Stomach (tissue), 9 donors: ENCODE results near the gene MYO10. TPM values are rescaled to one million over a fixed set of nuclear protein-coding genes. Genes with fewer than 3 reads are reported as not detected.

Experiments
- DNase-seq, 2 donors: peaks; one replicate each; pipeline versions ENCODE4 v3.0.0 to v3.0.0-alpha.2; 2013 to 2019
- H3K27ac ChIP-seq, 5 donors: fragments of 200-600 bp in 4 of 5; sonication (generic) in 4 of 5; one replicate each; pipeline ENCODE4 v1.5.1; 2013 to 2019; ENCODE audit warnings: mild to moderate bottlenecking in 1 of 5, moderate library complexity in 1 of 5
- H3K27me3 ChIP-seq, 3 donors: fragments of 200-600 bp; sonication (generic); one replicate each; pipeline ENCODE4 v1.5.1; 2017 to 2019; ENCODE audit warnings: mixed run types in 1 of 3
- H3K36me3 ChIP-seq, 4 donors: fragments of 200-600 bp; sonication (generic); 1 replicate in 3 of 4; 2 replicates in 1 of 4; pipeline ENCODE4 v1.5.1; 2016 to 2019
- H3K4me1 ChIP-seq, 4 donors: fragments of 200-600 bp; sonication (generic); one replicate each; pipeline ENCODE4 v1.5.1; 2016 to 2019
- H3K4me3 ChIP-seq, 4 donors: fragments of 200-600 bp; sonication (generic) in 3 of 4; one replicate each; pipeline ENCODE4 v1.5.1; 2016 to 2019; ENCODE audit warnings: mild to moderate bottlenecking in 1 of 4
- H3K9me3 ChIP-seq, 4 donors: fragments of 200-600 bp; sonication (generic); one replicate each; pipeline ENCODE4 v1.5.1; 2016 to 2019
- EP300 ChIP-seq: sonication (generic); formaldehyde crosslinking; IDR thresholded peaks from one replicate; pipeline ENCODE4 v1.6.1; 2017; ENCODE audit warnings: antibody characterized with exemption
- POLR2A ChIP-seq, 4 donors: fragments of 450-650 bp; IDR thresholded peaks; one replicate each; pipeline ENCODE4 v1.6.1; 2016; ENCODE audit warnings: antibody characterized with exemption in 4 of 4, control low read depth in 2 of 4, mild to moderate bottlenecking in 1 of 4, moderate library complexity in 1 of 4
- POLR2AphosphoS5 ChIP-seq, 3 donors: sonication (generic); formaldehyde crosslinking; IDR thresholded peaks; one replicate each; pipeline ENCODE4 v1.6.1; 2016; ENCODE audit warnings: antibody characterized with exemption in 3 of 3
- WGBS, 5 donors: extraction: QIAGEN DNeasy Blood & Tissue Kit in 3 of 5; methylation state at CpG; one replicate each; pipeline versions ENCODE4 v1.1.5 to v1.1.7; 2013 to 2018; 5-methylcytosine and 5-hydroxymethylcytosine counted together
- intact Hi-C: fragments of 100-400 bp; cut with DNase I; formaldehyde crosslinking; loops from one replicate; pipeline ENCODE4 v1.15.1; 2023; ENCODE audit warnings: low total_unique reads
- polyA plus RNA-seq, 3 donors: library from polyadenylated mRNA; stranded (reverse); fragments of 200-250 nt; gene quantifications; one replicate each; pipeline ENCODE4 v1.2.3, GENCODE V29; 2013
- total RNA-seq, 5 donors: library from RNA; depleted of rRNA; stranded (reverse); fragments of >200 nt; gene quantifications; one replicate each; pipeline versions ENCODE4 v1.1.0 to v1.2.3, GENCODE V29; 2014 to 2016
- TF ChIP-seq, protein P1 (sequence below), 7 experiments: fragments of 450-650 bp in 4 of 7; fragments of 200-600 bp in 3 of 7; sonication (generic) in 3 of 7; IDR thresholded peaks; one replicate each; pipeline ENCODE4 v1.5.1; 2016 to 2019; ENCODE audit warnings: antibody characterized with exemption in 7 of 7, control low read depth in 2 of 7, mild to moderate bottlenecking in 1 of 7
- donor health status: healthy with polysubstance abuse.
- donor health status: Bipolar disorder and iron deficiency.
- donor health status: healthy.

The MYO10 gene
- total and polyA plus RNA-seq, 8 donors = 6.8 to 233 (median 76.5) TPM

DNA sequence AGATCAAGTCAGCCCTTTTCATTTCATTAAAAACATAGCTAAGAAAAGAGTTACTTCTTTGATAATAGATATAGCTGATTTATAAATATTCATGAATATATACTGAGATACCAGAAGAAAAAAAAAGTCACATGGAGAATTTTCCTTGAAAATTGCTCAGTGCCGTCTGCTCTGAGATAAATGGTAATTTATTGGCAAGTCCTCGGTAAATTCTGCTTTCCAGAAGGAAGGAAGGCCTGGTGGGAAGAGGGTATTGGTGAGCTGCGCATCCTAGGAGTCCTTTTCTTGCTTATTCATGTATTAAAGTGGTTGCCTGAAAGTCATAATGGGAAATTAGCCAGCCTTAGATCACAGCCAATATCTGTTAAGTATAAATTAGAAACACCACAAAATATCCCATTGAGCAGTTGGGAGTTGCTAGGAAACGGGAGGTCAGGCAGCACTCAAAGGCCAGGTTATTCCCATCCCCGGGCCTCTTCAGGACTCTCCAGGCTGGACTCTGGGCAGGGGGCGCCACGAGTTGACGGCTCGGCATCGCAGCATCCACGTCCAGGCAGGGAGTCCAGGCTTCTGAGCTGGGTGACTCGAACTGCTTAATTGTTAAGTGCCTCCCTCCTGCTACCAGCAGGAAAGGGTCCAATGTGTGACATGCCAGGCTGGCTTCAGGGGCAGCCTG, 202.6 kb downstream of the MYO10 start:
- Histone ChIP-seq H3K36me3 (peaks cover 0 to 12% (median 8%) of the 10 kb centered on the region in 4 donors), H3K27ac (peak overlapping the region in 1 of 5 donors; percentile 72), H3K27me3 (no peaks in the 10 kb centered on the region), H3K4me1 (peaks cover 14 to 48% (median 35%) of the 10 kb centered on the region in 4 donors), H3K4me3 (no peak overlapping the region), H3K9me3 (no peaks in the 10 kb centered on the region)
- intact Hi-C loops = no loop called here
- peak in 1 of 2 donors; percentile 35 for DNase-seq
- WGBS, 5 donors = 73 to 87% (median 84%) methylated on average over 12 of the region's 12 CpGs
- no peak for TF ChIP-seq POLR2AphosphoS5 (IDR thresholded peaks at IDR 0.05)
- TF ChIP-seq POLR2A (IDR thresholded peaks at IDR 0.05) = no peak
- TF ChIP-seq, protein P1, sequence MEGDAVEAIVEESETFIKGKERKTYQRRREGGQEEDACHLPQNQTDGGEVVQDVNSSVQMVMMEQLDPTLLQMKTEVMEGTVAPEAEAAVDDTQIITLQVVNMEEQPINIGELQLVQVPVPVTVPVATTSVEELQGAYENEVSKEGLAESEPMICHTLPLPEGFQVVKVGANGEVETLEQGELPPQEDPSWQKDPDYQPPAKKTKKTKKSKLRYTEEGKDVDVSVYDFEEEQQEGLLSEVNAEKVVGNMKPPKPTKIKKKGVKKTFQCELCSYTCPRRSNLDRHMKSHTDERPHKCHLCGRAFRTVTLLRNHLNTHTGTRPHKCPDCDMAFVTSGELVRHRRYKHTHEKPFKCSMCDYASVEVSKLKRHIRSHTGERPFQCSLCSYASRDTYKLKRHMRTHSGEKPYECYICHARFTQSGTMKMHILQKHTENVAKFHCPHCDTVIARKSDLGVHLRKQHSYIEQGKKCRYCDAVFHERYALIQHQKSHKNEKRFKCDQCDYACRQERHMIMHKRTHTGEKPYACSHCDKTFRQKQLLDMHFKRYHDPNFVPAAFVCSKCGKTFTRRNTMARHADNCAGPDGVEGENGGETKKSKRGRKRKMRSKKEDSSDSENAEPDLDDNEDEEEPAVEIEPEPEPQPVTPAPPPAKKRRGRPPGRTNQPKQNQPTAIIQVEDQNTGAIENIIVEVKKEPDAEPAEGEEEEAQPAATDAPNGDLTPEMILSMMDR (IDR thresholded peaks at IDR 0.05) = no peak
- no peak for TF ChIP-seq EP300

DNA sequence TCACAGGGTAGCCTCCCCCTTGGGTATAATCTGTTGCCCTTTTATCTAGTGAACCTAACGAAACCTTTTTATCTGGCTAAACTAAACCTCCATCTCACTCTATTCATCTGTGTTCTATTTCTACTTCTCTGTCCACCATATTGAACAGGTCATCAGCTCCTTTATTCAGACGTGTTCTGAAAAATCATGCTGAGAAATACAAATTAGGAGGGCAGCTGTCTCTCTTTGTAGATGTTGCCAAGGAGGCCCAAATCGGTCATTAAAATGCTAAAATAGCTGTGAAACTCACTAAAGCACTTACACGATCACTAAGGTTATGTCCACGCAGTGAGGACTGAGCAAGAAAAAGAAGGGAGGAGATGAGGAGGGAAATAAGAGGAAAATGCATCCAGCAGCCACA, 203.7 kb downstream of the MYO10 start:
- WGBS, 5 donors = 90 to 97% (median 93%) methylated on average over 5 of the region's 5 CpGs
- Histone ChIP-seq H3K4me3 (no peak overlapping the region), H3K4me1 (peaks cover 20 to 48% (median 34%) of the 10 kb centered on the region in 4 donors), H3K27me3 (no peaks in the 10 kb centered on the region), H3K36me3 (peaks cover 0 to 12% (median 8%) of the 10 kb centered on the region in 4 donors), H3K27ac (no peak overlapping the region), H3K9me3 (no peaks in the 10 kb centered on the region)
- DNase-seq = no peak
- TF ChIP-seq POLR2A (IDR thresholded peaks at IDR 0.05) (no peak), POLR2AphosphoS5 (IDR thresholded peaks at IDR 0.05) (no peak), EP300 (no peak)
- TF ChIP-seq, protein P1 (IDR thresholded peaks at IDR 0.05) = no peak
- intact Hi-C loops = no loop called here

DNA sequence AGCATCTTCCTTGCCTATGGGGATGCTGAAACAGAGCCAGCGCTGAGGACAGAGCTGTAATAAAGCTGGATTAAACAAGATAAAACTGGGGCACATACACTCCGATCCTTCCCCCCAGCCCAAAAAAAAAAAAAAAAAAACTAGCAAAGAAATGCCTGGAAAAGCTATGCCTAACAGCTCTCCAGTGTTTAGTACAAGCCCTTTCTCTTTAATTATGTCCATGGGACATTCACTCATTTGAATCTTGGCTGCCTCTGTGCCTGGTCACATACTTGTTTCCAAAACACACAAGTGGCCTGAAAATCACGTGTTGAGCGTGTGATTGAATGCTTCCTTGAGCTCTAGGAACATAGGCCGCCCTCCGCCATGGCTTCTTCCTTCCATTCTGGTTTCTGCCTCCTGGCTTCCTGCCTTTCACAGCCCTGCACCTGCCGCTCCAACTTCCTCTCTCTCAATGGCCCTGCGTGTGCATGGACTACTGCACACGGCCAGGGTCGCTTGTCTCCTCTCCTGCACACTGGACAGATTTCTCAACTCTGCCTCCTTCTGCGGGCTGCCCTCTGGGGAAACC, 208.2 kb downstream of the MYO10 start:
- 19 to 29% (median 23%) methylated on average over 11 of the region's 11 CpGs for WGBS, 5 donors
- Histone ChIP-seq H3K4me1 (peaks cover 5 to 26% (median 17%) of the 10 kb centered on the region in 4 donors), H3K27ac (peak overlapping the region; percentile 24 to 61 (median 59)), H3K27me3 (no peaks in the 10 kb centered on the region), H3K9me3 (no peaks in the 10 kb centered on the region), H3K36me3 (peaks cover 0 to 12% (median 8%) of the 10 kb centered on the region in 4 donors), H3K4me3 (no peak overlapping the region)
- peak; percentile 75 to 79 for DNase-seq
- TF ChIP-seq POLR2AphosphoS5 (IDR thresholded peaks at IDR 0.05) = peak in 2 of 3 donors; percentile 29 to 52
- no peak for TF ChIP-seq POLR2A (IDR thresholded peaks at IDR 0.05)
- TF ChIP-seq, protein P1 (IDR thresholded peaks at IDR 0.05) = no peak
- intact Hi-C loops = no loop called here

DNA sequence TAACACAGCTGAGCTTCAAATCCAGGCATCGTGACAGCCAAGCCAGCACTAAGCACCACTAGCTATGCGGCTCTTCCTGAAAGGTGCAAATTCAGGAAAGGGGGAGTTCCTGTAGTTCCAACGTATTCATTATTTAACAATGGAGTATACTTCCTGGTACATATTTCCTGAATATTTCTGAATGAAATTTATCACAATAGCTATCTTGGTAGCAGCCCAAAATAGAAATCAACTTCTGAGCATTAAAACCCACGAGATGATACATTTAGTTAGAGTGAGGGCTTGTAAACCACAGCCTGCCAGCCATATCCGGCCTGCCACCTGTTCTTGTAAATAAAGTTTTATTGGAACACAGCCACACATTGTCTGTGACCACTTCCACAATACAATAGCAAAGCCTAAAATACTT, 209.5 kb downstream of the MYO10 start:
- DNase-seq = peak in 1 of 2 donors; percentile 39
- H3K4me3 ChIP-seq = no peak overlapping the region
- H3K27me3 ChIP-seq = no peaks in the 10 kb centered on the region
- no peak for TF ChIP-seq EP300
- TF ChIP-seq, protein P1 (IDR thresholded peaks at IDR 0.05) = no peak
- TF ChIP-seq POLR2A (IDR thresholded peaks at IDR 0.05) = no peak
- no peak for TF ChIP-seq POLR2AphosphoS5 (IDR thresholded peaks at IDR 0.05)
- no peaks in the 10 kb centered on the region for H3K9me3 ChIP-seq
- peaks cover 0 to 6% (median 4%) of the 10 kb centered on the region in 4 donors for H3K36me3 ChIP-seq
- WGBS, 5 donors = 21 to 47% (median 30%) methylated on average over 5 of the region's 5 CpGs
- intact Hi-C loops = no loop called here
- peak overlapping the region in 1 of 5 donors; percentile 59 for H3K27ac ChIP-seq
- H3K4me1 ChIP-seq = peaks cover 6 to 35% (median 24%) of the 10 kb centered on the region in 4 donors
